Measurements from ENCODE around the gene RASSF7.

DNA sequence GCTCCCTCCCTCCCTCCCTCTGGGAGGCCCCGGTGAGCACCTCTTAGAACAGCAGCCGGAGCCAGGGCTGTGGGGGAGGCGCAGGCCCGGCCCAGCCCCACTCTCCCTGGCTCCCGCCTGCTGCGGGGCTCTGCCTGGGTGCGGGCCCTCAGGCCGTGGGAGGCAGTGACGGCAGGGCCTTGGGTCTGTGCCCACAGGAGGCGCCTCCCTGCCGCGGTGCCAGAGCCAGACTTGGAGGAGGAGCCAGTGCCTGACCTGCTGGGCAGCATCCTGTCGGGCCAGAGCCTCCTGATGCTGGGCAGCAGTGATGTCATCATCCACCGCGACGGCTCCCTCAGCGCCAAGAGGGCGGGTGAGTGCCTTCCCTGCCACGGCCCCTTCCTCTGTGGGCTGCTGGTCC is 45.5 kb downstream of the RASSF7 start:
- TF ChIP-seq POLR2A (IDR thresholded peaks at IDR 0.05) = no peak
- TF ChIP-seq, protein P1, sequence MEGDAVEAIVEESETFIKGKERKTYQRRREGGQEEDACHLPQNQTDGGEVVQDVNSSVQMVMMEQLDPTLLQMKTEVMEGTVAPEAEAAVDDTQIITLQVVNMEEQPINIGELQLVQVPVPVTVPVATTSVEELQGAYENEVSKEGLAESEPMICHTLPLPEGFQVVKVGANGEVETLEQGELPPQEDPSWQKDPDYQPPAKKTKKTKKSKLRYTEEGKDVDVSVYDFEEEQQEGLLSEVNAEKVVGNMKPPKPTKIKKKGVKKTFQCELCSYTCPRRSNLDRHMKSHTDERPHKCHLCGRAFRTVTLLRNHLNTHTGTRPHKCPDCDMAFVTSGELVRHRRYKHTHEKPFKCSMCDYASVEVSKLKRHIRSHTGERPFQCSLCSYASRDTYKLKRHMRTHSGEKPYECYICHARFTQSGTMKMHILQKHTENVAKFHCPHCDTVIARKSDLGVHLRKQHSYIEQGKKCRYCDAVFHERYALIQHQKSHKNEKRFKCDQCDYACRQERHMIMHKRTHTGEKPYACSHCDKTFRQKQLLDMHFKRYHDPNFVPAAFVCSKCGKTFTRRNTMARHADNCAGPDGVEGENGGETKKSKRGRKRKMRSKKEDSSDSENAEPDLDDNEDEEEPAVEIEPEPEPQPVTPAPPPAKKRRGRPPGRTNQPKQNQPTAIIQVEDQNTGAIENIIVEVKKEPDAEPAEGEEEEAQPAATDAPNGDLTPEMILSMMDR (IDR thresholded peaks at IDR 0.05 in 4 of 5, conservative IDR thresholded peaks at IDR 0.05 in 1 of 5) = no peak
